Measurements from ENCODE around the gene P4HTM. TPM values are rescaled to one million over a fixed set of nuclear protein-coding genes. Genes with fewer than 3 reads are reported as not detected.

P4HTM gene
- total and polyA plus RNA-seq, 2 of the 4 experiments (the other 2 are of a cell fraction) = 10.4 to 26.1 TPM

GRCh38 chr3:49034650-49035049 lies 44.6 kb downstream of the P4HTM start:
- no peak overlapping the region for H3K14ac ChIP-seq (replicated peaks; ENCODE audit: low read depth, low read length)
- H2BK20ac ChIP-seq (ENCODE audit: low read depth, low read length) = no peak overlapping the region
- no peak overlapping the region for H2AK5ac ChIP-seq (ENCODE audit: low read depth, low read length)
- no peaks in the 10 kb centered on the region for H4K20me1 ChIP-seq (ENCODE audit: insufficient read depth, low read length)
- H3K56ac ChIP-seq (ENCODE audit: extremely low read depth, insufficient read depth, low read length) = no peak overlapping the region
- no peaks in the 10 kb centered on the region for H3K9me1 ChIP-seq (ENCODE audit: insufficient read depth, low read length)
- H3K9ac ChIP-seq (ENCODE audit: low read depth, low read length) = no peak overlapping the region
- H2BK120ac ChIP-seq (ENCODE audit: low read depth, low read length) = no peak overlapping the region
- H4K91ac ChIP-seq (ENCODE audit: insufficient read depth, low read depth, low read length) = no peak overlapping the region
- H3K18ac ChIP-seq (ENCODE audit: low read depth, low read length) = no peak overlapping the region
- peaks cover 11 to 27% of the 10 kb centered on the region in 2 experiments for H3K79me1 ChIP-seq (ENCODE audit: low read depth in 1 of 2, low read length in 2 of 2)
- no peak overlapping the region for H3K4ac ChIP-seq (ENCODE audit: low read depth, low read length)
- no peak overlapping the region for H3K4me2 ChIP-seq (ENCODE audit: low read depth, low read length)
- no peak overlapping the region for H4K5ac ChIP-seq (ENCODE audit: low read depth, low read length)
- ChIA-PET POLR2A (ENCODE audit: unreplicated experiment) (interaction anchor here (0.6 kb wide), 1 partner anchor 769 kb away, joined by 9 read pairs; the partner anchor contains the start of gene INKA1), CTCF (no interaction called here)
- H2AFZ ChIP-seq (replicated peaks; ENCODE audit: low read length, poor library complexity) = no peak overlapping the region
- no peak overlapping the region for H2BK5ac ChIP-seq (ENCODE audit: low read depth, low read length, poor library complexity, severe bottlenecking)
- peaks cover 2% of the 10 kb centered on the region; the same call in 1 of the 2 replicates for H3K4me1 ChIP-seq (ENCODE audit: control insufficient read depth, insufficient read depth, low read length)
- H2BK15ac ChIP-seq (ENCODE audit: low read depth, low read length) = no peak overlapping the region
- no TSS peak for BruUV-seq (replicated peaks)
- dilution Hi-C loops (cut with HindIII; ENCODE audit: low sequenced_read_pairs, unreplicated experiment) (no loop called here), intact Hi-C loops (cut with micrococcal nuclease) (no loop called here), in situ Hi-C loops (cut with MboI; ENCODE audit: low sequenced_read_pairs) (no loop called here)
- no peak for TF ChIP-seq RAD21 (IDR thresholded peaks at IDR 0.05; ENCODE audit: low read length)
- TF ChIP-seq RFX5 (IDR thresholded peaks at IDR 0.05; ENCODE audit: low read depth, low read length) = no peak
- no peak for TF ChIP-seq SMC3 (IDR thresholded peaks at IDR 0.05; ENCODE audit: low read depth, low read length)
- TF ChIP-seq CEBPB (IDR thresholded peaks at IDR 0.05; ENCODE audit: low read depth, low read length) = no peak
- TF ChIP-seq BHLHE40 (IDR thresholded peaks at IDR 0.05; ENCODE audit: low read depth, low read length) = no peak
- TF ChIP-seq MAZ (IDR thresholded peaks at IDR 0.05; ENCODE audit: borderline replicate concordance, low read depth, low read length) = no peak
- no peak for TF ChIP-seq CHD1 (IDR thresholded peaks at IDR 0.05; ENCODE audit: low read depth, low read length)
- TF ChIP-seq NFE2L2 (IDR thresholded peaks at IDR 0.05; ENCODE audit: low read depth, low read length) = no peak
- TF ChIP-seq CTCF (conservative IDR thresholded peaks at IDR 0.05; ENCODE audit: low read depth, low read length) = no peak
- no peak for TF ChIP-seq POLR2A (IDR thresholded peaks at IDR 0.05; ENCODE audit: low read depth, low read length)
- H3K23ac ChIP-seq (ENCODE audit: low read depth, low read length) = no peak overlapping the region
- H3K36me3 ChIP-seq (ENCODE audit: control insufficient read depth, insufficient read depth, low read length) = peaks cover 43% of the 10 kb centered on the region
- no peak for ATAC-seq (ENCODE audit: low read depth)
- H3K4me3 ChIP-seq (ENCODE audit: insufficient read depth, low read depth, low read length) = no peak overlapping the region
- WGBS, 2 experiments (ENCODE audit: extremely low coverage in 2 of 2, insufficient read length in 1 of 2) = 90% methylated on average over 2 of the region's 2 CpGs; no CpG with 5 or more reads in 1 of the 2 experiments
- no peak overlapping the region for H2AK9ac ChIP-seq (replicated peaks; ENCODE audit: low read depth, low read length, poor library complexity)
- no peaks in the 10 kb centered on the region for H3K9me3 ChIP-seq (ENCODE audit: control insufficient read depth, insufficient read depth, low read length)
- DNase-seq = no peak
- no peaks in the 10 kb centered on the region for H3K27me3 ChIP-seq (ENCODE audit: control insufficient read depth, insufficient read depth, low read length)
- H3K27ac ChIP-seq (ENCODE audit: insufficient read depth, low read length) = no peak overlapping the region
- H4K8ac ChIP-seq (ENCODE audit: low read depth in 2 of 2, low read length in 2 of 2) = no peak overlapping the region

Data from IMR-90 (cell line).